ENCODE results near the gene PRLR. TPM values are rescaled to one million over a fixed set of nuclear protein-coding genes. Genes with fewer than 3 reads are reported as not detected.

The PRLR gene
- total and polyA plus RNA-seq, 2 experiments from 2014 or later = 0.31 to 2.2 TPM

- no peak for TF ChIP-seq STAT1 (IDR thresholded peaks at IDR 0.05; ENCODE audit: unreplicated experiment)
Observed at GRCh38 chr5:35227720-35228119, 2.6 kb downstream of the PRLR start (continued).

GRCh38 chr5:35223787-35224395 lies 6.4 kb downstream of the PRLR start:
- Histone ChIP-seq H4K20me1 (replicated peaks; ENCODE audit: insufficient read depth) (no peaks in the 10 kb centered on the region), H3F3A (replicated peaks; ENCODE audit: low read depth) (no peaks in the 10 kb centered on the region), H3K4me1 (ENCODE audit: insufficient read depth) (no peaks in the 10 kb centered on the region), H3K36me3 (ENCODE audit: insufficient read depth) (no peaks in the 10 kb centered on the region), H3K27ac (ENCODE audit: low read depth) (no peak overlapping the region), H3K4me3 (no peak overlapping the region), H3K9me2 (ENCODE audit: insufficient read depth) (no peaks in the 10 kb centered on the region; the same call in 1 of the 2 replicates), H3K27me3 (ENCODE audit: insufficient read depth) (no peaks in the 10 kb centered on the region), H3K4me2 (no peak overlapping the region), H2AFZ (no peak overlapping the region; the same call in 1 of the 2 replicates), H3K79me2 (replicated peaks; ENCODE audit: insufficient read depth) (no peaks in the 10 kb centered on the region)
- no peaks in the 10 kb centered on the region for H3K36me3 Mint-ChIP-seq (ENCODE audit: low read depth)
- no peak for DNase-seq (ENCODE audit: low spot score)
- H3K27me3 Mint-ChIP-seq (ENCODE audit: insufficient read depth, low read depth, poor library complexity) = peaks cover 2% of the 10 kb centered on the region
- ATAC-seq = no peak
- no peak for TF ChIP-seq REST (IDR thresholded peaks at IDR 0.05; ENCODE audit: unreplicated experiment)
- no peak for TF ChIP-seq EZH2phosphoT487 (IDR thresholded peaks at IDR 0.05; ENCODE audit: unreplicated experiment)
- TF ChIP-seq POLR2AphosphoS5 (IDR thresholded peaks at IDR 0.05; ENCODE audit: low read depth) = no peak
- no peak for TF ChIP-seq ZNF331 (CRISPR knock-in tag; IDR thresholded peaks at IDR 0.05; ENCODE audit: low read depth)
- TF ChIP-seq CREB1 (CRISPR knock-in tag; IDR thresholded peaks at IDR 0.05; ENCODE audit: low read depth) = no peak
- TF ChIP-seq EZH2 (IDR thresholded peaks at IDR 0.05; ENCODE audit: low read depth, unreplicated experiment) = no peak
- no peak for TF ChIP-seq ETS1 (IDR thresholded peaks at IDR 0.05)
- TF ChIP-seq ZNF462 (CRISPR knock-in tag; IDR thresholded peaks at IDR 0.05) = no peak
- no peak for TF ChIP-seq JUNB (IDR thresholded peaks at IDR 0.05; ENCODE audit: unreplicated experiment)
- no peak for TF ChIP-seq CTCF (conservative IDR thresholded peaks at IDR 0.05; ENCODE audit: low read depth in 2 of 2)
- TF ChIP-seq STAT1 (IDR thresholded peaks at IDR 0.05; ENCODE audit: unreplicated experiment) = no peak
- H3K4me3 Mint-ChIP-seq = no peak overlapping the region
- H3K9me3 Mint-ChIP-seq = no peaks in the 10 kb centered on the region
- peaks cover 3% of the 10 kb centered on the region; the same call in 1 of the 3 replicates for H3K4me1 Mint-ChIP-seq
- H3K27ac Mint-ChIP-seq = no peak overlapping the region
